ENCODE results near the gene MAN1C1. TPM values are rescaled to one million over a fixed set of nuclear protein-coding genes. Genes with fewer than 3 reads are reported as not detected.

The MAN1C1 gene
- total and polyA plus RNA-seq, 8 donors, result 2.1 to 9.2 (median 4.0) TPM

- no peak for ATAC-seq
- no peak overlapping the region for H3K27ac ChIP-seq
Observed at GRCh38 chr1:25710583-25711347, 94.2 kb downstream of the MAN1C1 start.

GRCh38 chr1:25711555-25712298 is 95.1 kb downstream of the MAN1C1 start:
- FAIRE-seq (no peak), ATAC-seq (peak in 2 of 4 donors; percentile 50 to 54), DNase-seq (peak in 1 of 6 donors; percentile 49)
- H3K4me1 ChIP-seq, result no peaks in the 10 kb centered on the region
- no peak for TF ChIP-seq CTCF (IDR thresholded peaks at IDR 0.05)
- H3K27me3 ChIP-seq, result no peaks in the 10 kb centered on the region
- H3K36me3 ChIP-seq, result no peaks in the 10 kb centered on the region
- 79 to 82% methylated on average over 14 to 16 of the region's 16 CpGs for WGBS, 2 donors
- H3K4me3 ChIP-seq, result no peak overlapping the region
- H3K27ac ChIP-seq, result no peak overlapping the region
- intact Hi-C loops (cut with DNase I), result no loop called here
- H3K9me3 ChIP-seq, result no peaks in the 10 kb centered on the region

More at GRCh38 chr1:25710583-25711347, 94.2 kb downstream of the MAN1C1 start:
- no peaks in the 10 kb centered on the region for H3K4me1 ChIP-seq
- FAIRE-seq, result no peak
- H3K36me3 ChIP-seq, result no peaks in the 10 kb centered on the region
- no peaks in the 10 kb centered on the region for H3K27me3 ChIP-seq
- intact Hi-C loops (cut with DNase I), result no loop called here
- DNase-seq, result peak in 1 of 6 donors; percentile 1
- TF ChIP-seq CTCF (IDR thresholded peaks at IDR 0.05), result no peak
- no peaks in the 10 kb centered on the region for H3K9me3 ChIP-seq
- H3K4me3 ChIP-seq, result no peak overlapping the region
- WGBS, 2 donors, result 88 to 89% methylated on average over 7 of the region's 7 CpGs

GRCh38 chr1:25712299-25712970 is 95.8 kb downstream of the MAN1C1 start:
- Histone ChIP-seq H3K36me3 (no peaks in the 10 kb centered on the region), H3K27me3 (no peaks in the 10 kb centered on the region), H3K9me3 (no peaks in the 10 kb centered on the region), H3K4me1 (no peaks in the 10 kb centered on the region), H3K4me3 (no peak overlapping the region), H3K27ac (no peak overlapping the region)
- intact Hi-C loops (cut with DNase I), result no loop called here
- DNase-seq, result peak in 1 of 6 donors; percentile 25
- ATAC-seq, result no peak
- WGBS, 2 donors, result 95 to 97% methylated on average over 8 of the region's 8 CpGs
- TF ChIP-seq CTCF (IDR thresholded peaks at IDR 0.05), result no peak
- no peak for FAIRE-seq

- H3K27ac ChIP-seq, result no peak overlapping the region
- intact Hi-C loops (cut with DNase I), result no loop called here
- no peaks in the 10 kb centered on the region for H3K27me3 ChIP-seq
- no peaks in the 10 kb centered on the region for H3K9me3 ChIP-seq
- DNase-seq (no peak), FAIRE-seq (no peak), ATAC-seq (no peak)
- 77 to 82% methylated on average over 4 of the region's 4 CpGs for WGBS, 2 donors
- H3K4me1 ChIP-seq, result no peaks in the 10 kb centered on the region
- TF ChIP-seq CTCF (IDR thresholded peaks at IDR 0.05), result no peak
- no peak overlapping the region for H3K4me3 ChIP-seq
- H3K36me3 ChIP-seq, result no peaks in the 10 kb centered on the region
Observed at GRCh38 chr1:25713961-25714360, 97.4 kb downstream of the MAN1C1 start.

Measured in pancreas (tissue), 10 donors.